Measurements from ENCODE around the gene CLTC. TPM values are rescaled to one million over a fixed set of nuclear protein-coding genes. Genes with fewer than 3 reads are reported as not detected.

Gene CLTC
- total RNA-seq, 1 experiment from 2014 or later, result 269 TPM

GRCh38 chr17:59688496-59688895 is 68.8 kb downstream of the CLTC start:
- ATAC-seq (no peak), DNase-seq (no peak)
- Histone ChIP-seq H3K79me2 (ENCODE audit: low read length) (peaks cover 23% of the 10 kb centered on the region; the same call in 1 of the 2 replicates), H2AFZ (ENCODE audit: low read length) (no peak overlapping the region), H3K4me2 (ENCODE audit: low read length) (no peak overlapping the region), H3K9me3 (ENCODE audit: low read length) (no peaks in the 10 kb centered on the region), H3K27me3 (ENCODE audit: low read length) (no peaks in the 10 kb centered on the region), H3K27ac (ENCODE audit: low read length) (no peak overlapping the region), H3K36me3 (ENCODE audit: low read depth, low read length) (peaks cover 82% of the 10 kb centered on the region), H3K4me3 (ENCODE audit: low read length) (no peak overlapping the region), H3F3A (ENCODE audit: low read length, unreplicated experiment) (no peaks in the 10 kb centered on the region), H3K9me2 (replicated peaks; ENCODE audit: low read length) (no peaks in the 10 kb centered on the region), H3K4me1 (ENCODE audit: insufficient read depth, low read length) (no peaks in the 10 kb centered on the region), H4K20me1 (ENCODE audit: low read length) (peaks cover 7% of the 10 kb centered on the region; the same call in 1 of the 2 replicates), H3K9ac (ENCODE audit: low read length) (no peak overlapping the region)
- ChIA-PET POLR2A (ENCODE audit: unreplicated experiment) (interaction anchor here (0.5 kb wide), 1 partner anchor 262 kb away, joined by 3 read pairs; no protein-coding TSS in a partner anchor), CTCF (no interaction called here)
- no TSS peak for BruUV-seq (replicated peaks)
- no peak for TF ChIP-seq EZH2phosphoT487 (IDR thresholded peaks at IDR 0.05; ENCODE audit: borderline replicate concordance, low read length)
- TF ChIP-seq EZH2 (IDR thresholded peaks at IDR 0.05; ENCODE audit: low read length, unreplicated experiment), result no peak
- TF ChIP-seq, protein P1, sequence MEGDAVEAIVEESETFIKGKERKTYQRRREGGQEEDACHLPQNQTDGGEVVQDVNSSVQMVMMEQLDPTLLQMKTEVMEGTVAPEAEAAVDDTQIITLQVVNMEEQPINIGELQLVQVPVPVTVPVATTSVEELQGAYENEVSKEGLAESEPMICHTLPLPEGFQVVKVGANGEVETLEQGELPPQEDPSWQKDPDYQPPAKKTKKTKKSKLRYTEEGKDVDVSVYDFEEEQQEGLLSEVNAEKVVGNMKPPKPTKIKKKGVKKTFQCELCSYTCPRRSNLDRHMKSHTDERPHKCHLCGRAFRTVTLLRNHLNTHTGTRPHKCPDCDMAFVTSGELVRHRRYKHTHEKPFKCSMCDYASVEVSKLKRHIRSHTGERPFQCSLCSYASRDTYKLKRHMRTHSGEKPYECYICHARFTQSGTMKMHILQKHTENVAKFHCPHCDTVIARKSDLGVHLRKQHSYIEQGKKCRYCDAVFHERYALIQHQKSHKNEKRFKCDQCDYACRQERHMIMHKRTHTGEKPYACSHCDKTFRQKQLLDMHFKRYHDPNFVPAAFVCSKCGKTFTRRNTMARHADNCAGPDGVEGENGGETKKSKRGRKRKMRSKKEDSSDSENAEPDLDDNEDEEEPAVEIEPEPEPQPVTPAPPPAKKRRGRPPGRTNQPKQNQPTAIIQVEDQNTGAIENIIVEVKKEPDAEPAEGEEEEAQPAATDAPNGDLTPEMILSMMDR (conservative IDR thresholded peaks at IDR 0.05; ENCODE audit: low read depth, low read length), result no peak
- intact Hi-C loops (cut with micrococcal nuclease), result no loop called here

DNA sequence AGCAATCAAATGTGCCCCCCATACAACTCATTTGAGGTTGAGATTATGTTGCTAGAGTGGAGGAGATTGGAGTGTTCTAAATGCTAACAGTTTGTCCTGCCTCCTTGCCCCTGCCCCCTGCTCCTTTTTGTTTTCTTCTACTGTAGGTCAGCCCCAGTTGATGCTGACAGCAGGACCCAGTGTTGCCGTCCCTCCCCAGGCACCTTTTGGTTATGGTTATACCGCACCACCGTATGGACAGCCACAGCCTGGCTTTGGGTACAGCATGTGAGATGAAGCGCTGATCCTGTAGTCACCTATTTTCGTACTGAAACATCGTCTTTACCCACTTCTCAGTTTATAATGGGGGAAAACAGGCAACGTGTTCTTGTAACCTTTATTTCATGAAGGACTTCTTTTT is 73.9 kb downstream of the CLTC start:
- Histone ChIP-seq H3K4me2 (ENCODE audit: low read length) (no peak overlapping the region), H3K27ac (ENCODE audit: low read length) (no peak overlapping the region), H3K9me3 (ENCODE audit: low read length) (no peaks in the 10 kb centered on the region), H3K36me3 (ENCODE audit: low read depth, low read length) (peaks cover 85% of the 10 kb centered on the region), H3K4me3 (ENCODE audit: low read length) (no peak overlapping the region), H3K4me1 (ENCODE audit: insufficient read depth, low read length) (no peaks in the 10 kb centered on the region), H3K79me2 (ENCODE audit: low read length) (peaks cover 66% of the 10 kb centered on the region), H4K20me1 (ENCODE audit: low read length) (peaks cover 39% of the 10 kb centered on the region), H3K9ac (ENCODE audit: low read length) (no peak overlapping the region), H3F3A (ENCODE audit: low read length, unreplicated experiment) (peaks cover 10% of the 10 kb centered on the region), H3K27me3 (ENCODE audit: low read length) (no peaks in the 10 kb centered on the region), H3K9me2 (replicated peaks; ENCODE audit: low read length) (no peaks in the 10 kb centered on the region), H2AFZ (ENCODE audit: low read length) (no peak overlapping the region)
- CTCF ChIA-PET, result no interaction called here
- ATAC-seq, result no peak
- TF ChIP-seq EZH2 (IDR thresholded peaks at IDR 0.05; ENCODE audit: low read length, unreplicated experiment) (no peak), EZH2phosphoT487 (IDR thresholded peaks at IDR 0.05; ENCODE audit: borderline replicate concordance, low read length) (no peak)
- TF ChIP-seq, protein P1 (conservative IDR thresholded peaks at IDR 0.05; ENCODE audit: low read depth, low read length), result no peak
- no peak for DNase-seq
- POLR2A ChIA-PET (ENCODE audit: unreplicated experiment), result no interaction called here
- BruUV-seq (replicated peaks), result no TSS peak
- intact Hi-C loops (cut with micrococcal nuclease), result loop anchor here (10.0 kb wide), 1 partner anchor 341 kb away; no protein-coding TSS in a partner anchor

- peaks cover 86% of the 10 kb centered on the region for H3K36me3 ChIP-seq (ENCODE audit: low read depth, low read length)
These were observed 74.6 kb downstream of the CLTC start for GRCh38 chr17:59694344-59694743.

More at GRCh38 chr17:59694344-59694743, 74.6 kb downstream of the CLTC start:
- Histone ChIP-seq H3K9ac (ENCODE audit: low read length) (no peak overlapping the region), H3K27ac (ENCODE audit: low read length) (no peak overlapping the region), H3K4me2 (ENCODE audit: low read length) (no peak overlapping the region), H3K79me2 (ENCODE audit: low read length) (peaks cover 68% of the 10 kb centered on the region), H3K4me1 (ENCODE audit: insufficient read depth, low read length) (no peaks in the 10 kb centered on the region), H2AFZ (ENCODE audit: low read length) (no peak overlapping the region), H4K20me1 (ENCODE audit: low read length) (peaks cover 47% of the 10 kb centered on the region), H3K27me3 (ENCODE audit: low read length) (no peaks in the 10 kb centered on the region), H3F3A (ENCODE audit: low read length, unreplicated experiment) (peaks cover 10% of the 10 kb centered on the region), H3K9me2 (replicated peaks; ENCODE audit: low read length) (no peaks in the 10 kb centered on the region), H3K4me3 (ENCODE audit: low read length) (no peak overlapping the region), H3K9me3 (ENCODE audit: low read length) (no peaks in the 10 kb centered on the region)
- TF ChIP-seq, protein P1 (conservative IDR thresholded peaks at IDR 0.05; ENCODE audit: low read depth, low read length), result no peak
- TF ChIP-seq EZH2phosphoT487 (IDR thresholded peaks at IDR 0.05; ENCODE audit: borderline replicate concordance, low read length) (no peak), EZH2 (IDR thresholded peaks at IDR 0.05; ENCODE audit: low read length, unreplicated experiment) (no peak)
- TSS peak; percentile 38 for BruUV-seq (replicated peaks)
- no peak for ATAC-seq
- no peak for DNase-seq
- ChIA-PET CTCF (no interaction called here), POLR2A (ENCODE audit: unreplicated experiment) (no interaction called here)
- intact Hi-C loops (cut with micrococcal nuclease), result loop anchor here (10.0 kb wide), 1 partner anchor 340 kb away; no protein-coding TSS in a partner anchor

All from PC-3 (cell line).